Sigmoid colon (tissue), 4 donors: ENCODE measurements around the gene NT5C3B.

ENCODE experiments used
- CTCF ChIP-seq, 4 experiments: fragments of 450-650 bp in 3 of 4; fragments of 200-600 bp in 1 of 4; IDR thresholded peaks; one replicate each; pipeline ENCODE4 v1.5.1; 2016 to 2019; ENCODE audit warnings: antibody characterized with exemption in 4 of 4, mild to moderate bottlenecking in 3 of 4, moderate library complexity in 2 of 4
- POLR2A ChIP-seq, 2 donors: fragments of 450-650 bp; IDR thresholded peaks; one replicate each; pipeline ENCODE4 v1.6.1; 2016; ENCODE audit warnings: antibody characterized with exemption in 2 of 2, mild to moderate bottlenecking in 2 of 2, moderate library complexity in 2 of 2
- POLR2AphosphoS5 ChIP-seq, 4 donors: sonication (generic); formaldehyde crosslinking; IDR thresholded peaks; one replicate each; pipeline ENCODE4 v1.6.1; 2017; ENCODE audit warnings: antibody characterized with exemption in 4 of 4

- TF ChIP-seq CTCF (IDR thresholded peaks at IDR 0.05), result no peak
- no peak for TF ChIP-seq POLR2A (IDR thresholded peaks at IDR 0.05)
- TF ChIP-seq POLR2AphosphoS5 (IDR thresholded peaks at IDR 0.05), result no peak
Measured at GRCh38 chr17:41813699-41814124, 22.3 kb downstream of the NT5C3B start.
